H1 (cell line): ENCODE data around the gene TPRG1L. TPM values are rescaled to one million over a fixed set of nuclear protein-coding genes. Genes with fewer than 3 reads are reported as not detected.

Experiments used
- CTCF ChIA-PET: fragments of 300-600 bp; sonication (Branson Sonifier 250); formaldehyde crosslinking; loops from one replicate; lab custom pipeline; 2021; ENCODE audit not compliant: partially characterized antibody; lab: Charles Lee
- POLR2A ChIA-PET: fragments of 300-600 bp; sonication (Branson Sonifier 250); formaldehyde crosslinking; loops from one replicate; lab custom pipeline; 2021; ENCODE audit warnings: inconsistent platforms; ENCODE audit not compliant: partially characterized antibody; lab: Charles Lee
- DNase-seq, 2 experiments: peaks; one replicate each; pipeline versions ENCODE4 v3.0.0 to v3.0.0-alpha.2; 2010 to 2022; ENCODE audit warnings: low spot score in 2 of 2, low read depth in 1 of 2, mixed read lengths in 1 of 2
- FAIRE-seq: peaks from 2 replicates; lab custom pipeline; 2011; peaks lifted over from hg19 to GRCh38; lab: Jason Lieb, UNC
- H2AFZ ChIP-seq: 2 replicates; pipeline ENCODE4 v1.8.1; 2012; ENCODE audit warnings: low read length, inconsistent platforms
- H2AK5ac ChIP-seq: 2 replicates; pipeline ENCODE4 v1.6.1; 2013; ENCODE audit warnings: low read depth, low read length
- H2BK120ac ChIP-seq: replicated peaks from 2 replicates; pipeline ENCODE3; 2013; ENCODE audit warnings: low read depth, low read length, inconsistent platforms
- H2BK12ac ChIP-seq: 2 replicates; pipeline ENCODE4 v1.6.1; 2013; ENCODE audit warnings: low read depth, low read length
- H2BK15ac ChIP-seq: 2 replicates; pipeline ENCODE4 v1.6.1; 2013; ENCODE audit warnings: low read length
- H2BK20ac ChIP-seq: 2 replicates; pipeline ENCODE4 v1.6.1; 2013; ENCODE audit warnings: low read length
- H2BK5ac ChIP-seq: 2 replicates; pipeline ENCODE4 v1.6.1; 2013; ENCODE audit warnings: low read depth, low read length
- H3K14ac ChIP-seq: 2 replicates; pipeline ENCODE4 v1.6.1; 2013; ENCODE audit warnings: inconsistent platforms; ENCODE audit not compliant: insufficient read length
- H3K18ac ChIP-seq: 2 replicates; pipeline ENCODE4 v1.6.1; 2013; ENCODE audit warnings: low read length; ENCODE audit errors: extremely low read depth
- H3K23ac ChIP-seq: 2 replicates; pipeline ENCODE4 v1.6.1; 2013; ENCODE audit warnings: inconsistent platforms; ENCODE audit not compliant: insufficient read length
- H3K23me2 ChIP-seq: 2 replicates; pipeline ENCODE4 v1.6.1; 2013; ENCODE audit warnings: low read depth, low read length
- H3K27ac ChIP-seq: 2 replicates; pipeline ENCODE4 v1.6.1; 2011; ENCODE audit warnings: low read depth, low read length, inconsistent platforms
- H3K27me3 ChIP-seq, 4 experiments: replicated peaks in 1 of 4; 1 replicate in 1 of 4; 2 replicates in 3 of 4; pipeline versions ENCODE4 v1.6.1 to v1.8.1; 2011 to 2013; ENCODE audit warnings: low read length in 3 of 4, mild to moderate bottlenecking in 3 of 4, inconsistent platforms in 2 of 4, mixed read lengths in 2 of 4, moderate library complexity in 1 of 4; ENCODE audit not compliant: control insufficient read depth in 3 of 4, insufficient read depth in 3 of 4; ENCODE audit errors: extremely low read depth in 1 of 4
- H3K36me3 ChIP-seq, 4 experiments: 2 replicates each; pipeline versions ENCODE4 v1.6.1 to v1.8.1; 2011 to 2013; ENCODE audit warnings: mild to moderate bottlenecking in 4 of 4, low read length in 3 of 4, moderate library complexity in 2 of 4, control low read depth in 1 of 4, inconsistent platforms in 1 of 4; ENCODE audit not compliant: insufficient read depth in 4 of 4, control insufficient read depth in 2 of 4
- H3K4ac ChIP-seq: replicated peaks from 2 replicates; pipeline ENCODE3; 2013; ENCODE audit warnings: low read length, low read depth, mixed read lengths, inconsistent platforms; ENCODE audit not compliant: insufficient read length
- H3K4me1 ChIP-seq, 4 experiments: replicated peaks in 1 of 4; 1 replicate in 1 of 4; 2 replicates in 3 of 4; pipeline versions ENCODE4 v1.6.1 to v1.8.1; 2011 to 2013; ENCODE audit warnings: low read length in 3 of 4, inconsistent platforms in 2 of 4, mixed read lengths in 1 of 4; ENCODE audit not compliant: insufficient read depth in 4 of 4, control insufficient read depth in 3 of 4
- H3K4me2 ChIP-seq, 2 experiments: 2 replicates each; pipeline versions ENCODE4 v1.6.1 to v1.8.1; 2011 to 2013; ENCODE audit warnings: low read depth in 2 of 2, low read length in 2 of 2, control low read depth in 1 of 2, inconsistent platforms in 1 of 2, mild to moderate bottlenecking in 1 of 2; ENCODE audit not compliant: insufficient read depth in 1 of 2
- H3K4me3 ChIP-seq, 4 experiments: fragments of 200-600, 300-600 bp in 1 of 4; sonication (generic), shearing (Covaris generic), sonication (Bioruptor Twin) in 1 of 4; 2 replicates each; pipeline versions ENCODE4 v1.5.1 to v1.8.1; 2011 to 2016; ENCODE audit warnings: low read length in 4 of 4, low read depth in 3 of 4, control low read depth in 2 of 4, inconsistent platforms in 2 of 4, mild to moderate bottlenecking in 2 of 4, mixed read lengths in 1 of 4, moderate library complexity in 1 of 4; ENCODE audit not compliant: insufficient read depth in 2 of 4; ENCODE audit errors: extremely low read depth in 1 of 4
- H3K56ac ChIP-seq: replicated peaks from 2 replicates; pipeline ENCODE3; 2013; ENCODE audit warnings: low read depth, mild to moderate bottlenecking, mixed read lengths, low read length, inconsistent platforms; ENCODE audit not compliant: insufficient read length
- H3K79me1 ChIP-seq: 2 replicates; pipeline ENCODE4 v1.6.1; 2013; ENCODE audit warnings: low read depth, low read length, control low read depth
- H3K79me2 ChIP-seq, 2 experiments: 2 replicates each; pipeline versions ENCODE4 v1.6.1 to v1.8.1; 2012 to 2013; ENCODE audit warnings: low read length in 2 of 2, mild to moderate bottlenecking in 2 of 2, inconsistent platforms in 1 of 2; ENCODE audit not compliant: insufficient read depth in 2 of 2, control insufficient read depth in 1 of 2
- H3K9ac ChIP-seq, 4 experiments: replicated peaks in 1 of 4; 1 replicate in 1 of 4; 2 replicates in 3 of 4; pipeline versions ENCODE4 v1.6.1 to v1.8.1; 2011 to 2013; ENCODE audit warnings: low read depth in 3 of 4, low read length in 3 of 4, control low read depth in 2 of 4, mild to moderate bottlenecking in 2 of 4, moderate library complexity in 2 of 4, inconsistent platforms in 1 of 4; ENCODE audit errors: extremely low read depth in 1 of 4
- H3K9me3 ChIP-seq, 2 experiments: 2 replicates each; pipeline versions ENCODE4 v1.6.1 to v1.8.1; 2012 to 2013; ENCODE audit warnings: mild to moderate bottlenecking in 2 of 2, moderate library complexity in 2 of 2, control low read depth in 1 of 2, inconsistent platforms in 1 of 2, low read depth in 1 of 2, low read length in 1 of 2, mixed read lengths in 1 of 2; ENCODE audit not compliant: insufficient read depth in 2 of 2
- H4K20me1 ChIP-seq, 2 experiments: replicated peaks in 1 of 2; 2 replicates each; pipeline versions ENCODE3 to v1.8.1; 2011 to 2013; ENCODE audit warnings: inconsistent platforms in 2 of 2, low read length in 2 of 2, mild to moderate bottlenecking in 1 of 2; ENCODE audit not compliant: insufficient read depth in 2 of 2, control insufficient read depth in 1 of 2
- H4K5ac ChIP-seq: 2 replicates; pipeline ENCODE4 v1.6.1; 2013; ENCODE audit warnings: low read length, low read depth, mixed read lengths, inconsistent platforms; ENCODE audit not compliant: insufficient read length
- H4K8ac ChIP-seq: 2 replicates; pipeline ENCODE4 v1.8.0; 2013; ENCODE audit warnings: mild to moderate bottlenecking, moderate library complexity, low read length, inconsistent platforms; ENCODE audit not compliant: insufficient read depth; ENCODE audit errors: extremely low read depth
- H4K91ac ChIP-seq: replicated peaks from 2 replicates; pipeline ENCODE3; 2013; ENCODE audit warnings: low read length, mixed read lengths, inconsistent platforms; ENCODE audit not compliant: insufficient read length
- ATF2 ChIP-seq: IDR thresholded peaks from 2 replicates; pipeline ENCODE4 v1.6.1; 2012; ENCODE audit warnings: low read length, inconsistent platforms
- FOSL1 ChIP-seq: IDR thresholded peaks from 2 replicates; pipeline ENCODE4 v1.6.1; 2011; ENCODE audit warnings: mild to moderate bottlenecking, low read depth, low read length, moderate library complexity; ENCODE audit not compliant: insufficient read depth
- HDAC6 ChIP-seq: IDR thresholded peaks from one replicate; pipeline ENCODE4 v1.7.1; 2012; ENCODE audit warnings: low read depth, mild to moderate bottlenecking, inconsistent platforms, low read length, moderate library complexity
- JUN ChIP-seq: IDR thresholded peaks from 2 replicates; pipeline ENCODE4 v1.6.1; 2011; ENCODE audit warnings: low read depth, mild to moderate bottlenecking, improper control_type of control experiment, low read length
- KDM1A ChIP-seq: fragments of 200-600, 300-600 bp; sonication (generic); IDR thresholded peaks from 2 replicates; pipeline ENCODE4 v1.7.1; 2016; ENCODE audit warnings: mild to moderate bottlenecking, low read length, borderline replicate concordance
- KDM4A ChIP-seq: IDR thresholded peaks from one replicate; pipeline ENCODE4 v1.7.1; 2012; ENCODE audit warnings: low read depth, mild to moderate bottlenecking, moderate library complexity, low read length, inconsistent platforms; ENCODE audit not compliant: severe bottlenecking
- POLR2A ChIP-seq, 2 experiments: IDR thresholded peaks; 1 replicate in 1 of 2; 2 replicates in 1 of 2; pipeline ENCODE4 v1.6.1; 2011; ENCODE audit warnings: low read depth in 2 of 2, low read length in 2 of 2, mild to moderate bottlenecking in 2 of 2; ENCODE audit errors: control extremely low read depth in 1 of 2
- SIRT6 ChIP-seq: IDR thresholded peaks from one replicate; pipeline ENCODE4 v1.7.1; 2012; ENCODE audit warnings: low read length, inconsistent platforms
- SIX5 ChIP-seq: IDR thresholded peaks from 2 replicates; pipeline ENCODE4 v1.6.1; 2011; ENCODE audit warnings: mild to moderate bottlenecking, low read depth, low read length
- SP4 ChIP-seq: IDR thresholded peaks from 2 replicates; pipeline ENCODE4 v1.6.1; 2012; ENCODE audit warnings: low read length, inconsistent platforms
- TAF1 ChIP-seq: IDR thresholded peaks from 2 replicates; pipeline ENCODE4 v1.6.1; 2011; ENCODE audit warnings: mild to moderate bottlenecking, low read depth, low read length
- TBP ChIP-seq: IDR thresholded peaks from 2 replicates; pipeline ENCODE4 v1.6.1; 2011; ENCODE audit warnings: low read depth, low read length, improper control_type of control experiment
- TEAD4 ChIP-seq: IDR thresholded peaks from 2 replicates; pipeline ENCODE4 v1.6.1; 2012; ENCODE audit warnings: low read depth, low read length, inconsistent platforms, mixed read lengths
- YY1 ChIP-seq: IDR thresholded peaks from 2 replicates; pipeline ENCODE4 v1.6.1; 2011; ENCODE audit warnings: low read depth, mild to moderate bottlenecking, low read length
- WGBS, 2 experiments: shearing (Covaris generic) in 1 of 2; methylation state at CpG; one replicate each; pipeline versions ENCODE4 v1.1.6 to v1.1.7; 2013 to 2015; ENCODE audit warnings: low lambda C conversion rate in 2 of 2, mixed read lengths in 2 of 2, inconsistent platforms in 1 of 2, low coverage in 1 of 2, missing lambda C conversion rate in 1 of 2; ENCODE audit not compliant: insufficient replicate concordance in 2 of 2, insufficient coverage in 1 of 2, insufficient read length in 1 of 2; ENCODE audit errors: extremely low coverage in 1 of 2, missing lambda C conversion rate in 1 of 2; 5-methylcytosine and 5-hydroxymethylcytosine counted together
- polyA plus RNA-seq, 7 experiments: library from polyadenylated mRNA; depleted of rRNA in 3 of 7; stranded (reverse) in 5 of 7; unstranded in 2 of 7; fragments of >200 nt in 5 of 7; fragments of 200-250 nt in 2 of 7; gene quantifications; 1 replicate in 5 of 7; 2 replicates in 1 of 7; 4 replicates in 1 of 7; pipeline versions ENCODE4 v1.2.1 to v1.2.3, GENCODE V29; 2011 to 2013; ENCODE audit warnings: missing spikeins in 2 of 7, mixed read lengths in 2 of 7
- total RNA-seq: library from RNA; stranded (reverse); fragmentation: NEBNext Ultra II Directional; extraction: Animal tissue kit (Norgen Biotek cat#: 25700); gene quantifications from 2 replicates; pipeline ENCODE4 v1.2.1, GENCODE V29; 2021

TPRG1L gene
- total and polyA plus RNA-seq, 2 of the 8 experiments (the other 6 are each of a cell fraction or from before 2014, with no cell fraction given): 21.7 to 22.3 TPM

- peaks cover 0 to 42% (median 13%) of the 10 kb centered on the region in 4 experiments; a peak in 6 of 8 replicates for H3K36me3 ChIP-seq
- CTCF ChIA-PET: interaction anchor here (0.8 to 4.8 kb wide), 5 partner anchors 10 to 177 kb away, joined by 3 to 22 read pairs (median 4); no protein-coding TSS in a partner anchor
- H3K9me3 ChIP-seq: no peaks in the 10 kb centered on the region
- H3K9ac ChIP-seq: no peak overlapping the region
- no peak overlapping the region for H3K4me3 ChIP-seq
- H2BK12ac ChIP-seq: no peak overlapping the region
- no peaks in the 10 kb centered on the region for H3K79me2 ChIP-seq
- no peaks in the 10 kb centered on the region for H3K23me2 ChIP-seq
- peaks cover 4 to 12% of the 10 kb centered on the region in 2 experiments for H4K20me1 ChIP-seq
- 91% methylated on average over 9 of the region's 9 CpGs; no CpG with 5 or more reads in 1 of the 2 experiments for WGBS, 2 experiments
- H3K4ac ChIP-seq: no peak overlapping the region
- no peak overlapping the region for H3K56ac ChIP-seq
- no peaks in the 10 kb centered on the region for H3K27me3 ChIP-seq
- no peak overlapping the region for H2AFZ ChIP-seq
- no peak overlapping the region for H2BK15ac ChIP-seq
- POLR2A ChIA-PET: interaction anchor here (0.9 to 1.1 kb wide), 3 partner anchors 18 to 133 kb away, joined by 3 to 4 read pairs (median 3); no protein-coding TSS in a partner anchor
- peaks cover 0 to 10% (median 2%) of the 10 kb centered on the region in 4 experiments; a peak in 3 of 7 replicates for H3K4me1 ChIP-seq
- H3K27ac ChIP-seq: no peak overlapping the region
- no peaks in the 10 kb centered on the region for H3K79me1 ChIP-seq
- H4K5ac ChIP-seq: no peak overlapping the region
- H4K8ac ChIP-seq: peak overlapping the region; percentile 68
- no peak overlapping the region for H3K23ac ChIP-seq
- H3K18ac ChIP-seq: peak overlapping the region; percentile 19; the same call in 1 of the 2 replicates
- no peak overlapping the region for H2BK120ac ChIP-seq
- no peak overlapping the region for H3K14ac ChIP-seq
- no peak for FAIRE-seq
- no peak overlapping the region for H3K4me2 ChIP-seq
- no peak overlapping the region for H2AK5ac ChIP-seq
- H2BK5ac ChIP-seq: peak overlapping the region; percentile 60
- H2BK20ac ChIP-seq: no peak overlapping the region
- no peak for DNase-seq
- H4K91ac ChIP-seq: no peak overlapping the region
- TF ChIP-seq HDAC6: no peak
- no peak for TF ChIP-seq FOSL1
- no peak for TF ChIP-seq TEAD4
- no peak for TF ChIP-seq SIRT6
- TF ChIP-seq JUN: no peak
- TF ChIP-seq KDM1A: no peak
- no peak for TF ChIP-seq SIX5
- TF ChIP-seq POLR2A (IDR thresholded peaks at IDR 0.05; ENCODE audit: control extremely low read depth in 1 of 2, low read depth in 2 of 2, low read length in 2 of 2): no peak
- TF ChIP-seq ATF2: no peak
- no peak for TF ChIP-seq SP4
- TF ChIP-seq TAF1: no peak
- TF ChIP-seq TBP: no peak
- no peak for TF ChIP-seq YY1
- no peak for TF ChIP-seq KDM4A
These were observed 6.1 kb downstream of the TPRG1L start for GRCh38 chr1:3630914-3631313.
